Fibroblast of the aortic adventitia (primary cell): Measurements from ENCODE around the gene TMA16. TPM values are rescaled to one million over a fixed set of nuclear protein-coding genes. Genes with fewer than 3 reads are reported as not detected.

Source experiments
- DNase-seq: peaks from one replicate; pipeline ENCODE4 v3.0.0-alpha.2; 2010; ENCODE audit warnings: low read depth
- H3K4me3 ChIP-seq: 2 replicates; pipeline ENCODE4 v1.5.1; 2011; ENCODE audit warnings: low read depth, mild to moderate bottlenecking, control low read depth, low read length, moderate library complexity
- CTCF ChIP-seq: IDR thresholded peaks from 2 replicates; pipeline ENCODE4 v1.5.1; 2011; ENCODE audit warnings: mild to moderate bottlenecking, low read length, control low read depth, inconsistent platforms; ENCODE audit not compliant: insufficient read depth
- total RNA-seq: library from RNA; depleted of rRNA; stranded (reverse); fragments of >200 nt; gene quantifications from 2 replicates; pipeline ENCODE4 v1.2.3, GENCODE V29; 2012; ENCODE audit warnings: low replicate concordance

Gene TMA16
- total RNA-seq, 1 donor, result 40.2 TPM

GRCh38 chr4:163473130-163473529 lies 21.4 kb upstream of the TMA16 start:
- TF ChIP-seq CTCF, result no peak
- H3K4me3 ChIP-seq, result no peak overlapping the region
- DNase-seq, result no peak

DNA sequence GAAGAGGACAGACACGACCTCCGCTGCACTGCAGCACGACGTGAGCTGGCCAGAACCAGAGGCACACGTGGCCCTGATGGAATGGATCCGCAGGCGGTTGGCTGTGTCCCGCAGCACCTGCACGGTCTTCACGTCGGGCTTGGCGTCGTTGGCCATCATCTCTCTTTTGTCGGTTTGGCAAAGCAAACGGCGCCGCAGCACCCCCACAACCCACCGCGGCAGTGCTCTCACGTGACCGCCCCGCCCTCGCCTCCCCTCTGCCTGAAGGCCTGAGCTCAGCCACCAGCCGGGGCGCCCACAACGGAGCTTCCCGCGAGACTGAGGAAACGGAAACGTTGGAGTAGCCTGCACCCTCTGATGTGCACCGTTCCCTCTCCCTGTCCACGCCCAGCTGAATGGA lies 20.9 kb upstream of the TMA16 start, which contains the start of gene TKTL2:
TSS of gene TKTL2 (minus strand) at position 179 of the 400 bp plus-strand sequence. CDS start at position 159, 20 bp downstream.
- DNase-seq, result no peak
- no peak within 1 kb of the TSS for H3K4me3 ChIP-seq
- TF ChIP-seq CTCF, result no peak

- no peak overlapping the region for H3K4me3 ChIP-seq
- TF ChIP-seq CTCF, result no peak
- no peak for DNase-seq
Measured at GRCh38 chr4:163474027-163474426, 20.5 kb upstream of the TMA16 start.

- H3K4me3 ChIP-seq, result no peak overlapping the region
- DNase-seq, result peak; percentile 3
- TF ChIP-seq CTCF, result no peak
Measured at GRCh38 chr4:163476761-163477438, 17.6 kb upstream of the TMA16 start.

DNA sequence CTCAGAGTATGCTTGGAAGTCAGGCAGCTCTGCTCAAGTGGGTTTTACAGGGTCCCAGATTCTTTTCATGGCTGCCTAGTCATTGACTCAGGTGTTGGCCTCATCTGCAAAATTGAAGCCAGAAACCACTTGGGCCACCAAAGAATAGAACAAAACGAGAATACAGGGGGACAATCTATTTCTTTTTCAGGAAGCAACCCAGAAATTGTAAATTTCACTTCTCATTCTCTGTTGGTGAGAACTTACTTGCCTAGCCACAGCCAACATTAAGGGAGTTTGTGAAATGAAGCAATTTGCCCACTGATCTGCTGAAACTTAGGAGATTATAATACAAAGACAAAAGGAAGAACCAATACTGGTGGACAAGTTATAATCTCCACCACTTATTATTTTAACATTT lies 12.3 kb upstream of the TMA16 start:
- no peak for DNase-seq
- no peak for TF ChIP-seq CTCF

GRCh38 chr4:163484906-163485305 lies 9.6 kb upstream of the TMA16 start:
- peak; percentile 56 for DNase-seq
- TF ChIP-seq CTCF, result peak; percentile 62
- no peak overlapping the region for H3K4me3 ChIP-seq

More for the DNA sequence above, 12.3 kb upstream of the TMA16 start:
- H3K4me3 ChIP-seq, result no peak overlapping the region

DNA sequence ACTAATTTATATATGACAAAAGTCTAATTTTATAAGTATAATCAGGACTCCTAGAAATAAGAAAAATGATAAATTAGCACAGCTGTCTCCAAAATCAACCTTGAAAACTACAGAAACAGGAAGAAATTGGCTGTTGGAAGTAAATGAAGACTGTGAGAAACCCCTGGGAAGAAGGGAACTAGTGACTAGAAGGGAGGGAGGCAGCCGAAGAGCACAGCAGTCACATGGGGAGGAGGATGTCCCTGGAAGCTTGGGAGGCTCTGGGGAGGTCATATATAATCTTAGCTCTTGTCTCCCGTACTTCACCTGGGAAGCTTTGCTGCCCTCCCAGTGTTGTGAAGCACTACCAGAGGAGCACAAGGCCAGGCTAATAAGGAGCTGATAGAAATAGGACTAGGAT lies 8.9 kb upstream of the TMA16 start:
- no peak for TF ChIP-seq CTCF
- H3K4me3 ChIP-seq, result no peak overlapping the region
- DNase-seq, result no peak
